ENCODE data around the gene RPS18.

RPS18 gene

DNA sequence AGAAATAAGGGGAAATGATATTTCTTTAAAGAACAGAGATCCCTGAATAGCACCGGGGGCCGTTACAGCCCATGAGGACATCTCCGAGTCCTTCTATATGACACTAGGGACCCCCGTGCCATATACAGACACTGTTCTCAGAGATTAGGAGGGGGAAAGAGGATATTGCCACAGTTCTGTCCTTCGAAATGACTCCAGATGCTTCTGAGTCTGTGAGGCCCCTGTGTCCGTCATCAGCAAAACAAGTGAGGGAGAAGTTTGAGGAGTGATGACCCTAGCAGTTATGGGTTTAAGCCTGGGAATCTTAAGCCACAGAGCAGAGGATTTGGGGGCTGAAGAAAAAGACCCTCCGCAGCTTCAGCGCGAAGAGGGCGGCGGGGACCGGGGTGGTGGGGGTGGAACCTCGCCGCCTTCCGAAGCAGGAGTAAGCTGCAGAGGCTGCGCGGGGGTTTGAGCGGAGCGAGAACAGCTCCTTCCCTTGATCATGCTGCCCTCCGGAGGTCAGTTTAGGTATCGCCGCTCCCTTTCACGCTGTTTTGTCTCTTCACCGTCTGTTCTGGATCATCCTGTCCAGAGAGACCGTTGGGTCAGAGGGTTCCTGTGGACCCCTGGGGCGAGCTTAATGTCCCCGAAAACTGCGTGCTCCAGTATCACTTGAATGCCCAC lies 23.8 kb upstream of the RPS18 start:
- TF ChIP-seq, protein P1, sequence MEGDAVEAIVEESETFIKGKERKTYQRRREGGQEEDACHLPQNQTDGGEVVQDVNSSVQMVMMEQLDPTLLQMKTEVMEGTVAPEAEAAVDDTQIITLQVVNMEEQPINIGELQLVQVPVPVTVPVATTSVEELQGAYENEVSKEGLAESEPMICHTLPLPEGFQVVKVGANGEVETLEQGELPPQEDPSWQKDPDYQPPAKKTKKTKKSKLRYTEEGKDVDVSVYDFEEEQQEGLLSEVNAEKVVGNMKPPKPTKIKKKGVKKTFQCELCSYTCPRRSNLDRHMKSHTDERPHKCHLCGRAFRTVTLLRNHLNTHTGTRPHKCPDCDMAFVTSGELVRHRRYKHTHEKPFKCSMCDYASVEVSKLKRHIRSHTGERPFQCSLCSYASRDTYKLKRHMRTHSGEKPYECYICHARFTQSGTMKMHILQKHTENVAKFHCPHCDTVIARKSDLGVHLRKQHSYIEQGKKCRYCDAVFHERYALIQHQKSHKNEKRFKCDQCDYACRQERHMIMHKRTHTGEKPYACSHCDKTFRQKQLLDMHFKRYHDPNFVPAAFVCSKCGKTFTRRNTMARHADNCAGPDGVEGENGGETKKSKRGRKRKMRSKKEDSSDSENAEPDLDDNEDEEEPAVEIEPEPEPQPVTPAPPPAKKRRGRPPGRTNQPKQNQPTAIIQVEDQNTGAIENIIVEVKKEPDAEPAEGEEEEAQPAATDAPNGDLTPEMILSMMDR (IDR thresholded peaks at IDR 0.05), result peak; percentile 71

DNA sequence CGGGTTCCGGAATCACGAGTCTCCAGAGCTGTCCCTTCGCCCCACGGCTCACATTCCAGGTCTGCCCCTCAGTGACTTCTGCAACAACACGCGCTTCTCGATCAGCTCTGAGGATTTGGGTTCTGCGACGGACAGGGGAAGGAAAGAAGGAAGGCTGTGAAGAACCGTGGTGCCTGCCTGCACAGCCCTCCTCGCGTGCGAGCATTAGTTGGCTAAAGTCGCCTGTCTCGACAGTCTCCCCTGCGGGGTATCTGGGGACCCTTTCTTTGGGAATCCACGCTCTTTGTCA lies 23.3 kb upstream of the RPS18 start:
- TF ChIP-seq, protein P1 (IDR thresholded peaks at IDR 0.05), result peak; percentile 26; the same call in 1 of the 2 replicates

DNA sequence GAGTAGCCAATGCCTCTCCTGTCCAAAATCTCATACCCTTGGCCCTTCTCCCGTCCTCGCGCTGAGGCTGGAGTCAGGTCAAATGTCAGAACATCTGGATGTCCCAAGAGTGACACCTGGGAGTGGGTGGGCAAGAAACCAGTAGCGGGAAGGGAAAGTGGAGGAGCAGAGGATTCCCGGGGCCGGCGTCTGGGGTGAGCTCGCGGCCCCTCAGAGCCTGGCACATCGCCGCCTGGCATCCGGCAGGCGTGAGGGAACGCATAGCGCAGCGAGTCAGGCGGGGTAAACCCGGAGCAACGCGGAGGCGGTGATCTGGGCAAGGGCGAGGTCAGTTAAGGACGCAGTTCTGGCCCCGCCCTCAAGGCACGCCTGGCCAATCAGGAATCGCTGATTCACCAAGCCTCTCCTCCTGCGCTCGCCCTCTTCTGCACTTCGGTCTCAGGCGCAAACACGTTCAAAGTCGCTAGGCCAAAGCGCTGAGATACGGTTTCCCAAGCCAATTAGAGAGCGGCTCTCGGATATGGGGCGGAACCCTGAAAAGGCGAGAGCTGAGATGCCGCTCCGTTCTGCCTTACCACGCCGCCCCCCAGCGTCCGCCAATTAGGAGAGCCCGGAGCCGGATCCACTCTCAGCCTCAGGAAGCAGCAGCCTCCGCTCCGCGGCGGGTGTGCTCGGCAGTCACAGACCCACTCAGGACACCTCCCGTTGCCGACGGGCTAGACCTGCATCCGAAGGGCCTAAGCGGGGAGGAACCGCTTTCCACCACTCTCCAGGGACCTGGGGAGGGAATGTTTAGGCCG lies 22.7 kb upstream of the RPS18 start:
- TF ChIP-seq, protein P1 (IDR thresholded peaks at IDR 0.05), result no peak

DNA sequence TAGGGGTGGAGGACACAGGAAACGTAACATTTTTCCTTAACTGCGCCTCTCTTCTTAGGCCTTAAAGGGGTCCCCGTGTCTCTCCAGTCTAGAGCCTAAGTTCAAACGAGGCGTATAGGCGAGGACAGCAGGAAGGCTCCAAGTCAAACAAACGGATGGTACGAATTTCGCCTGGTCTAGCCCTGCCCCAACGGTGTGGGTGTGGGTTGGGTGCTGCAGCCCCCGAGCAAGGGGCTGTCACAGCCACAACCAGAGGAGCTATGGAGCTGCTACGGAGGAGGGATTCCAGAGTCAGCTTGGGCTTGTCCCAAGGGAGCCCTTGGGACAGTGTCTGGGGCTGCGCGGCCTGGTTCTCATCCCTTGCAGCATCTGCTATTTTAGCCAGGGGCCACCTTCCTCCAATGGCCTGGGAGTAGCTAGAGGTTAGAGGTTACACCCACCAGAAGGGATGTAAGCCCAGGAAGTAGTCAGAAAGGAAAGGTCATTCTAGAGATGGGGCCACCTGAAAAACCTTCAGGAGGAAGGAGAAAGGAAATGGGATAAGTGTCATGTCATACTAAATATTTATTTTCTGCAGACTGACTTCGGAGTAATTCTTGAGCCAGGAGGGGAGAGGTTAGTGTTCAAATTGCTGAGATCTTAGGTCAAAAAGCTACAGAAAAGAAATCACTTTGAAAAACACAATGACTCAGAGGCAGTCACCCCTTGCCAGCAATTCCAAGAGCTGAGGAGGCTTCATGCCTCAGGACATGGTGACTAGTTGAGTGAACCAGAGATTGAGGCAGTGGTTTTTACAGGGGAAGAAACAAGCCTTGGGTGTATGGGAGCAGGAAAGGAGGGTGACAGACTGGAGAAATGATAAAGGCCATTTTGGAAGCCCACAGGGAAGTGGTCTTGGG lies 21.9 kb upstream of the RPS18 start:
- TF ChIP-seq, protein P1 (IDR thresholded peaks at IDR 0.05), result no peak

DNA sequence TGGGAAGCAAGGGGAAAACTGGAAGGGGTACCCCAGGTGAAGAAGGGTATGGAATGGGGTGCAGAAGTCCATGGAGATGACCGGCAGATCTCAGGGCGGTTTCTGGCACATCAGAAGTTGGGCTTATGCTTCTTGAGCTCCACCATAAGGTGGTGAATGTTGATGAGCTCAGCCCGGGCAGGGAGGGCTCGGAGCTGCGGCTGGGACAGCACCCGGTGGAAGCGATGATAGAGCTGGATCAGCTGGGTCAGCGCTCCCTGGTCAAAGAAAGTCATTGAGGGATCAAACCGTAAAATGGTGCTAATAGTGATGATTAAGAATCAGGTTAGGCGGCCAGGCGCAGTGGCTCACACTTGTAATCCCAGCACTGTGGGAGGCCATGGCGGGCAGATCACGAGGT lies 21.1 kb upstream of the RPS18 start:
- TF ChIP-seq, protein P1 (IDR thresholded peaks at IDR 0.05), result no peak

DNA sequence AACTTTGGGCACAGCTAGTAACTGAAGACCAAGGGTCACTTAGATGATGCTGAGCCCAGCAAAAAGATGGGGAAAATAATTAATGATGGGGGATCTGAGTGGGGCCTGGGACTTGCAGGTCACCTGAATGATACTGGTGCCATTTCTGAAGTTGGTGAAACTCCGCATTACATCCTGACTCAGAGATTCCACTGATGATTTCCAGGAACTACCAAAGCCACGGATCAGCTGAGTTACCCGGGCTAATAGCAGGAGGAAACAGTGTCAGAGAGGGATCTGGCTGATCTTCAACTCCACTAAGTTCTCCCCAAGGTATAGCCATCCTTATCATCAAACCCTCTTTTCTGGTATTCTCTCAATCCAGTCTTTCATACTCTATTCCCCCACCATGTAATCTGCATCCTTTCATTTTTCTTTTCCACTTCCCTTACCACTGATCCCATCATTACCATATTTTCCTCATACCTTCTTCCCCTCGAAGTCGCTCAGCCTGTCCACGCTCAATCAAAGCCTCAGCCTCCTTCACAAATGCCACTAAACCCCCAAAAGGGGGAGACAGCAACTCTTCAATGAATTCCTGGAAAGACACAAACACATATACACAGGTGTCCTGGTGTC lies 20.4 kb upstream of the RPS18 start:
- TF ChIP-seq, protein P1 (IDR thresholded peaks at IDR 0.05), result no peak

DNA sequence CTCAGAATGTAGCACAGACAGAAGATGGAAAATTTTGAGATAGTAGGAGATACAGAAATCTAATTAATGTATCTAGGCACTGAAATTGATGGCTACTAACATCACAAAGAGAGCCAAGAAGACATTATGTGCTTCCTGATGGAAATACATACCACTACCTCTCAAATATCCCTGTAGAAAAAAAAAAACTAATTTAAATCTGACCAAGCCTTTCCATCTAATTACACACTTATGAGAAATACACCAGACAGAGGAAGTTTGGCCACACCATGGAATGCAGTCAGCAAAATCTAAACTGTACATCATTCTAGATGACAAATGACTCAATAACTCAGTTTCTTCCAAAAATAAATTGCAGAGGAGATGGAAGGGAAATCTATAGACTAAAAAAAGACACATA lies 19.1 kb upstream of the RPS18 start:
- TF ChIP-seq, protein P1 (IDR thresholded peaks at IDR 0.05), result no peak

Data from LNCAP (cell line).